Measurements from ENCODE around the gene GABRG1.

Gene GABRG1

DNA sequence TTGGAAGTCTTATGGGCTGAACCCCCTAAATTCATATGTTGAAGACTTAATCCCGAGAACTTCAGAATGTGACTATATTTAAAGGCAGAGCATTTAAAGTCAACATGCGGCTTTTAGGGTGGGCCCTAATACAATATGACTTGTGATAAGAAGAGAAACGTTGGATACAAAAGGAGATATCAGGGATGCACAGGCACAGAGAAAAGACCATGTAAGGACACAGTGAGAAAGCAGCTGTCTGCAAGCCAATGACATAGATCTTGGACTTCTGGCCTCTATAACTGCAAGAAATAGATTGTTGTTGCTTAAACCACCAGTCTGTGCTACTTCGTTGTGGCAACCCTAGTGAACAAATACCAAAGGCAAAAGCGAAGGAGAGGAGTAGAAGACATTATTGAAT lies 42.2 kb downstream of the GABRG1 start:
- WGBS, 2 donors (ENCODE audit: extremely low coverage in 2 of 2, insufficient read length in 2 of 2, insufficient replicate concordance in 1 of 2) = no CpG with 5 or more reads among the region's 5 CpGs
- no peak overlapping the region for H3K14ac ChIP-seq (ENCODE audit: low read length)
- no peak overlapping the region for H3K4ac ChIP-seq (ENCODE audit: low read length)
- H2BK12ac ChIP-seq (ENCODE audit: low read length) = no peak overlapping the region
- no peak overlapping the region for H3K4me3 ChIP-seq (ENCODE audit: low read length in 2 of 2)
- no peaks in the 10 kb centered on the region for H3K4me1 ChIP-seq (ENCODE audit: control insufficient read depth in 2 of 2, insufficient read depth in 1 of 2, low read depth in 1 of 2, low read length in 2 of 2)
- H2BK15ac ChIP-seq (ENCODE audit: low read length) = no peak overlapping the region
- no peak overlapping the region for H3K4me2 ChIP-seq (ENCODE audit: insufficient read depth, low read length, poor library complexity, severe bottlenecking)
- no peak overlapping the region for H2BK120ac ChIP-seq (ENCODE audit: low read depth, low read length)
- H2AK5ac ChIP-seq (ENCODE audit: low read depth, low read length) = no peak overlapping the region
- no peak overlapping the region for H2AFZ ChIP-seq (ENCODE audit: low read length)
- no peak overlapping the region for H4K91ac ChIP-seq (ENCODE audit: low read depth, low read length, poor library complexity)
- no peak overlapping the region for H4K8ac ChIP-seq (ENCODE audit: low read depth, low read length)
- no peaks in the 10 kb centered on the region for H3K9me3 ChIP-seq (replicated peaks in 1 of 2; ENCODE audit: control insufficient read depth in 2 of 2, insufficient read depth in 1 of 2, low read depth in 1 of 2, low read length in 2 of 2)
- H3K27me3 ChIP-seq (ENCODE audit: control insufficient read depth in 3 of 3, insufficient read depth in 3 of 3, low read depth in 1 of 3, low read length in 3 of 3) = no peaks in the 10 kb centered on the region
- no peak overlapping the region for H2BK5ac ChIP-seq (ENCODE audit: low read length)
- H3K27ac ChIP-seq (replicated peaks; ENCODE audit: low read length) = no peak overlapping the region
- H3K18ac ChIP-seq (ENCODE audit: low read length) = no peak overlapping the region
- no peak for DNase-seq (ENCODE audit: low spot score)
- no peak overlapping the region for H3K9ac ChIP-seq (ENCODE audit: low read depth, low read length, poor library complexity)
- H3K36me3 ChIP-seq (replicated peaks in 1 of 2; ENCODE audit: control insufficient read depth in 2 of 2, insufficient read depth in 2 of 2, low read length in 2 of 2) = no peaks in the 10 kb centered on the region
- H3K23ac ChIP-seq (ENCODE audit: low read depth, low read length, poor library complexity) = no peak overlapping the region
- H3K79me1 ChIP-seq (ENCODE audit: low read depth, low read length) = no peaks in the 10 kb centered on the region

GRCh38 chr4:46081248-46081647 lies 42.6 kb downstream of the GABRG1 start:
- H4K91ac ChIP-seq (ENCODE audit: low read depth, low read length, poor library complexity) = no peak overlapping the region
- H2BK120ac ChIP-seq (ENCODE audit: low read depth, low read length) = no peak overlapping the region
- no peak overlapping the region for H3K4me2 ChIP-seq (ENCODE audit: insufficient read depth, low read length, poor library complexity, severe bottlenecking)
- H2BK15ac ChIP-seq (ENCODE audit: low read length) = no peak overlapping the region
- H3K27me3 ChIP-seq (ENCODE audit: control insufficient read depth in 3 of 3, insufficient read depth in 3 of 3, low read depth in 1 of 3, low read length in 3 of 3) = no peaks in the 10 kb centered on the region
- no peaks in the 10 kb centered on the region for H3K9me3 ChIP-seq (replicated peaks in 1 of 2; ENCODE audit: control insufficient read depth in 2 of 2, insufficient read depth in 1 of 2, low read depth in 1 of 2, low read length in 2 of 2)
- H2AK5ac ChIP-seq (ENCODE audit: low read depth, low read length) = no peak overlapping the region
- no peak overlapping the region for H3K27ac ChIP-seq (replicated peaks; ENCODE audit: low read length)
- H3K36me3 ChIP-seq (replicated peaks in 1 of 2; ENCODE audit: control insufficient read depth in 2 of 2, insufficient read depth in 2 of 2, low read length in 2 of 2) = no peaks in the 10 kb centered on the region
- no peak overlapping the region for H3K18ac ChIP-seq (ENCODE audit: low read length)
- no peak overlapping the region for H4K8ac ChIP-seq (ENCODE audit: low read depth, low read length)
- no peak for DNase-seq (ENCODE audit: low spot score)
- no peak overlapping the region for H3K4me3 ChIP-seq (ENCODE audit: low read length in 2 of 2)
- no peak overlapping the region for H2BK5ac ChIP-seq (ENCODE audit: low read length)
- H3K4ac ChIP-seq (ENCODE audit: low read length) = no peak overlapping the region
- H3K79me1 ChIP-seq (ENCODE audit: low read depth, low read length) = no peaks in the 10 kb centered on the region
- no peaks in the 10 kb centered on the region for H3K4me1 ChIP-seq (ENCODE audit: control insufficient read depth in 2 of 2, insufficient read depth in 1 of 2, low read depth in 1 of 2, low read length in 2 of 2)
- no peak overlapping the region for H3K9ac ChIP-seq (ENCODE audit: low read depth, low read length, poor library complexity)
- no peak overlapping the region for H2BK12ac ChIP-seq (ENCODE audit: low read length)
- H3K14ac ChIP-seq (ENCODE audit: low read length) = no peak overlapping the region
- no peak overlapping the region for H3K23ac ChIP-seq (ENCODE audit: low read depth, low read length, poor library complexity)
- no peak overlapping the region for H2AFZ ChIP-seq (ENCODE audit: low read length)

- no peak overlapping the region for H4K91ac ChIP-seq (ENCODE audit: low read depth, low read length, poor library complexity)
Observed at GRCh38 chr4:46073778-46074177, 50.1 kb downstream of the GABRG1 start.

DNA sequence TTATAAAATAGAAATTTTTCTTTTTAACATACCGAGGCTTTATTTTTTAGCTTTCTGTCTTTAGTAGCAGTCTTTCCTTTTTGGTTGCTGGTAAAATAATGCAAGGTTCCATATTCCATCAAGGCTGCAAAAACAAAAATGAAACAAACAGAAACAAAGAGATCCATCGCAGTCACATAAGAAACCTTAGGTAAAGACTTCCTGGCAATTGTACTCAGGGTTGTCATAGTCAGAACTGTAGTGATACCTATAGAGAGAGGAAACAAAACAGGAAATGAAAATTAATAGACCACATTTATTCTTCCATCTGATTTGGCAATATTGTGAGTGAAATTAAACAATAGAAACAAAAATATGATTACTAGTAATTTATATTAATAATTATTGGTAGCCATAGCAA lies 72.5 kb downstream of the GABRG1 start:
- H2AFZ ChIP-seq (ENCODE audit: low read length) = no peak overlapping the region
- H3K4me3 ChIP-seq (ENCODE audit: low read length in 2 of 2) = no peak overlapping the region
- H3K9ac ChIP-seq (ENCODE audit: low read depth, low read length, poor library complexity) = no peak overlapping the region
- H3K4me2 ChIP-seq (ENCODE audit: insufficient read depth, low read length, poor library complexity, severe bottlenecking) = no peak overlapping the region
- H3K27ac ChIP-seq (replicated peaks; ENCODE audit: low read length) = no peak overlapping the region
- no peak overlapping the region for H4K91ac ChIP-seq (ENCODE audit: low read depth, low read length, poor library complexity)
- H3K14ac ChIP-seq (ENCODE audit: low read length) = no peak overlapping the region
- no peak overlapping the region for H2BK15ac ChIP-seq (ENCODE audit: low read length)
- H2BK5ac ChIP-seq (ENCODE audit: low read length) = no peak overlapping the region
- H3K9me3 ChIP-seq (replicated peaks in 1 of 2; ENCODE audit: control insufficient read depth in 2 of 2, insufficient read depth in 1 of 2, low read depth in 1 of 2, low read length in 2 of 2) = no peaks in the 10 kb centered on the region
- no peak overlapping the region for H3K23ac ChIP-seq (ENCODE audit: low read depth, low read length, poor library complexity)
- no peak overlapping the region for H2BK12ac ChIP-seq (ENCODE audit: low read length)
- H3K27me3 ChIP-seq (ENCODE audit: control insufficient read depth in 3 of 3, insufficient read depth in 3 of 3, low read depth in 1 of 3, low read length in 3 of 3) = no peaks in the 10 kb centered on the region
- H3K4ac ChIP-seq (ENCODE audit: low read length) = no peak overlapping the region
- no peak overlapping the region for H3K18ac ChIP-seq (ENCODE audit: low read length)
- H2AK5ac ChIP-seq (ENCODE audit: low read depth, low read length) = no peak overlapping the region
- WGBS, 2 donors (ENCODE audit: extremely low coverage in 2 of 2, insufficient read length in 2 of 2, insufficient replicate concordance in 1 of 2) = no CpG with 5 or more reads among the region's 2 CpGs
- no peaks in the 10 kb centered on the region for H3K79me1 ChIP-seq (ENCODE audit: low read depth, low read length)
- no peak overlapping the region for H4K8ac ChIP-seq (ENCODE audit: low read depth, low read length)
- H3K4me1 ChIP-seq (ENCODE audit: control insufficient read depth in 2 of 2, insufficient read depth in 1 of 2, low read depth in 1 of 2, low read length in 2 of 2) = peaks cover 0 to 4% of the 10 kb centered on the region in 2 donors
- no peak overlapping the region for H2BK120ac ChIP-seq (ENCODE audit: low read depth, low read length)
- H3K36me3 ChIP-seq (replicated peaks in 1 of 2; ENCODE audit: control insufficient read depth in 2 of 2, insufficient read depth in 2 of 2, low read length in 2 of 2) = no peaks in the 10 kb centered on the region
- no peak for DNase-seq (ENCODE audit: low spot score)

More at GRCh38 chr4:46073778-46074177, 50.1 kb downstream of the GABRG1 start:
- Histone ChIP-seq H2BK12ac (ENCODE audit: low read length) (no peak overlapping the region), H2BK15ac (ENCODE audit: low read length) (no peak overlapping the region), H3K14ac (ENCODE audit: low read length) (no peak overlapping the region), H3K9ac (ENCODE audit: low read depth, low read length, poor library complexity) (no peak overlapping the region), H2BK120ac (ENCODE audit: low read depth, low read length) (no peak overlapping the region), H3K4me1 (ENCODE audit: control insufficient read depth in 2 of 2, insufficient read depth in 1 of 2, low read depth in 1 of 2, low read length in 2 of 2) (no peaks in the 10 kb centered on the region), H3K27ac (replicated peaks; ENCODE audit: low read length) (no peak overlapping the region), H3K18ac (ENCODE audit: low read length) (no peak overlapping the region), H3K4me2 (ENCODE audit: insufficient read depth, low read length, poor library complexity, severe bottlenecking) (no peak overlapping the region), H3K36me3 (replicated peaks in 1 of 2; ENCODE audit: control insufficient read depth in 2 of 2, insufficient read depth in 2 of 2, low read length in 2 of 2) (no peaks in the 10 kb centered on the region), H3K27me3 (ENCODE audit: control insufficient read depth in 3 of 3, insufficient read depth in 3 of 3, low read depth in 1 of 3, low read length in 3 of 3) (no peaks in the 10 kb centered on the region), H3K79me1 (ENCODE audit: low read depth, low read length) (no peaks in the 10 kb centered on the region), H2AK5ac (ENCODE audit: low read depth, low read length) (no peak overlapping the region), H3K4ac (ENCODE audit: low read length) (no peak overlapping the region), H3K9me3 (replicated peaks in 1 of 2; ENCODE audit: control insufficient read depth in 2 of 2, insufficient read depth in 1 of 2, low read depth in 1 of 2, low read length in 2 of 2) (no peaks in the 10 kb centered on the region), H4K8ac (ENCODE audit: low read depth, low read length) (no peak overlapping the region), H3K4me3 (ENCODE audit: low read length in 2 of 2) (no peak overlapping the region), H3K23ac (ENCODE audit: low read depth, low read length, poor library complexity) (no peak overlapping the region), H2AFZ (ENCODE audit: low read length) (no peak overlapping the region), H2BK5ac (ENCODE audit: low read length) (no peak overlapping the region)
- no peak for DNase-seq (ENCODE audit: low spot score)
